Thyroid gland (tissue), 4 donors: ENCODE measurements around the gene RERG.

Source experiments
- POLR2A ChIP-seq, 2 donors: fragments of 450-650 bp; IDR thresholded peaks; one replicate each; pipeline ENCODE4 v1.6.1; 2017; ENCODE audit warnings: antibody characterized with exemption in 2 of 2, mild to moderate bottlenecking in 2 of 2, moderate library complexity in 1 of 2
- TF ChIP-seq, protein P1 (sequence below), 6 experiments: fragments of 200-600 bp in 3 of 6; fragments of 450-650 bp in 3 of 6; sonication (generic) in 3 of 6; IDR thresholded peaks; one replicate each; pipeline ENCODE4 v1.5.1; 2016 to 2019; ENCODE audit warnings: antibody characterized with exemption in 6 of 6, mild to moderate bottlenecking in 2 of 6, inconsistent platforms in 1 of 6, moderate library complexity in 1 of 6

- TF ChIP-seq, protein P1, sequence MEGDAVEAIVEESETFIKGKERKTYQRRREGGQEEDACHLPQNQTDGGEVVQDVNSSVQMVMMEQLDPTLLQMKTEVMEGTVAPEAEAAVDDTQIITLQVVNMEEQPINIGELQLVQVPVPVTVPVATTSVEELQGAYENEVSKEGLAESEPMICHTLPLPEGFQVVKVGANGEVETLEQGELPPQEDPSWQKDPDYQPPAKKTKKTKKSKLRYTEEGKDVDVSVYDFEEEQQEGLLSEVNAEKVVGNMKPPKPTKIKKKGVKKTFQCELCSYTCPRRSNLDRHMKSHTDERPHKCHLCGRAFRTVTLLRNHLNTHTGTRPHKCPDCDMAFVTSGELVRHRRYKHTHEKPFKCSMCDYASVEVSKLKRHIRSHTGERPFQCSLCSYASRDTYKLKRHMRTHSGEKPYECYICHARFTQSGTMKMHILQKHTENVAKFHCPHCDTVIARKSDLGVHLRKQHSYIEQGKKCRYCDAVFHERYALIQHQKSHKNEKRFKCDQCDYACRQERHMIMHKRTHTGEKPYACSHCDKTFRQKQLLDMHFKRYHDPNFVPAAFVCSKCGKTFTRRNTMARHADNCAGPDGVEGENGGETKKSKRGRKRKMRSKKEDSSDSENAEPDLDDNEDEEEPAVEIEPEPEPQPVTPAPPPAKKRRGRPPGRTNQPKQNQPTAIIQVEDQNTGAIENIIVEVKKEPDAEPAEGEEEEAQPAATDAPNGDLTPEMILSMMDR (IDR thresholded peaks at IDR 0.05) = no peak
- TF ChIP-seq POLR2A (IDR thresholded peaks at IDR 0.05) = no peak
Observed at GRCh38 chr12:15205341-15206010, 15.7 kb downstream of the RERG start.
